GM12875 (cell line): ENCODE data around the gene STMND1.

Experiments
- H3K4me3 ChIP-seq: one replicate; pipeline ENCODE4 v1.5.1; 2011; ENCODE audit warnings: low read depth, low read length, control low read depth
- TF ChIP-seq, protein P1 (sequence below): IDR thresholded peaks from 2 replicates; pipeline ENCODE4 v1.5.1; 2011; ENCODE audit warnings: low read depth, mild to moderate bottlenecking, control low read depth, inconsistent platforms, low read length, moderate library complexity, borderline replicate concordance; ENCODE audit not compliant: insufficient read depth

The STMND1 gene

GRCh38 chr6:17172836-17173470 is 71.1 kb downstream of the STMND1 start:
- TF ChIP-seq, protein P1, sequence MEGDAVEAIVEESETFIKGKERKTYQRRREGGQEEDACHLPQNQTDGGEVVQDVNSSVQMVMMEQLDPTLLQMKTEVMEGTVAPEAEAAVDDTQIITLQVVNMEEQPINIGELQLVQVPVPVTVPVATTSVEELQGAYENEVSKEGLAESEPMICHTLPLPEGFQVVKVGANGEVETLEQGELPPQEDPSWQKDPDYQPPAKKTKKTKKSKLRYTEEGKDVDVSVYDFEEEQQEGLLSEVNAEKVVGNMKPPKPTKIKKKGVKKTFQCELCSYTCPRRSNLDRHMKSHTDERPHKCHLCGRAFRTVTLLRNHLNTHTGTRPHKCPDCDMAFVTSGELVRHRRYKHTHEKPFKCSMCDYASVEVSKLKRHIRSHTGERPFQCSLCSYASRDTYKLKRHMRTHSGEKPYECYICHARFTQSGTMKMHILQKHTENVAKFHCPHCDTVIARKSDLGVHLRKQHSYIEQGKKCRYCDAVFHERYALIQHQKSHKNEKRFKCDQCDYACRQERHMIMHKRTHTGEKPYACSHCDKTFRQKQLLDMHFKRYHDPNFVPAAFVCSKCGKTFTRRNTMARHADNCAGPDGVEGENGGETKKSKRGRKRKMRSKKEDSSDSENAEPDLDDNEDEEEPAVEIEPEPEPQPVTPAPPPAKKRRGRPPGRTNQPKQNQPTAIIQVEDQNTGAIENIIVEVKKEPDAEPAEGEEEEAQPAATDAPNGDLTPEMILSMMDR, result no peak
- H3K4me3 ChIP-seq, result no peak overlapping the region

DNA sequence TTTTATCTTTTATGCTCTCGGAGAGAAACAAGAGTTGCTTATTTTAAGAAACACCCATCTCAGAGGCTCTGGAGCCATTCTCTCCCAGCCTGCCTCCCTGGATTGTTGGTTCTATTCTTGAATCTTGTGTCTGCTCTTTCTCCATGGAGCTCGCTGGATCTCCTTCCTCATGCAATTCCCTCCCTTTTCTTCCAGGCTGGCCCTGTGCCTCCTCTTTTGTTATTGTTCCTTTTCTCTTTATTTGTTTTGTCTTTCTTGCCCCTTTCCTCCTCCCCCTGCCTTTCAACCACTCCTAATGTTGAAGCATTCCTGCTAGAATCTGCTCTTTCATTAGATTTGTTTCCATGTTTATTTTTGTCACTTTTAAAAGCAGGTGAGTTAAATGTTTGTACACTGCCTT is 76.5 kb downstream of the STMND1 start:
- TF ChIP-seq, protein P1, result no peak
- no peak overlapping the region for H3K4me3 ChIP-seq

GRCh38 chr6:17178754-17179529 is 77.1 kb downstream of the STMND1 start:
- H3K4me3 ChIP-seq, result no peak overlapping the region
- TF ChIP-seq, protein P1, result no peak

- TF ChIP-seq, protein P1, result no peak
- no peak overlapping the region for H3K4me3 ChIP-seq
Observed at GRCh38 chr6:17179530-17180073, 77.8 kb downstream of the STMND1 start.
